Measurements from ENCODE around the gene OR5B21.

Gene OR5B21

DNA sequence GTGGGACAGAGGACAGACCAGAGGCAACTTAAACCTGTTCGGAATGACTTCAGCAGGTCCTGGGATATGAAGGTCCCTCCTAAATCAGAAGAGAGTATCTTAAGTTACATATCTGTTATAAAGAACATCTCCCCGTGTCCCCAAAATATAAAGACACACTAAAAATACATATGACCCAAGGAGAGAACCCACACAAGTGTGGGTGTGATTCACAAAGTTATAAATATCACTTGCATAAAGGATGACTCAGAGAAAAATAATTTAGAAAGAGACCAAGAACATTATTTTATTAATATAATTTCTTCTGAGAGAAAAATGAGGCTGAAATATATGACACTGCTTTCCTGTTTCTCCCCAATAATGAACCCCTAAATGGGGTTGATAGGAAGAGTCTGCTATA lies 14.2 kb downstream of the OR5B21 start:
- no peak for DNase-seq (ENCODE audit: low read depth)

DNA sequence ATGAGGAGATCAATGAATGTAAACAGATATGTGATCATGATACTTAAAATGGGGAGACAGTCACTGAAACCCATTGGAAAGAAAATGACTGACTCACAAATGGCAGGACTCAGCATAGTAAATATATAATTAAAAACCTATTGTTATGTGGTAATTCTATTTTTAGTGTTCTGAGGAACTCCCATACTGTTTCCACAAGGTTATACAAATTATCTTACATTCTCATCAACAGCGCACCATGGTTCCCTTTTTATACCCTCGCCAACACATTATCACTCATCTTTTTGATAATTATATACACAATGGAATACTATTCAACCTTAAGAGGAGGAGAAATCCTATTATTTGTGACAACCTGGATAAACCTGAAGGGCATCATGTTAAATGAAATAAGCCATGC lies 17.1 kb downstream of the OR5B21 start:
- no peak for DNase-seq (ENCODE audit: low read depth)

- no peak for DNase-seq (ENCODE audit: low read depth)
These were observed 20.7 kb downstream of the OR5B21 start for GRCh38 chr11:58487170-58487569.

- no peak for DNase-seq (ENCODE audit: low read depth)
These were observed 21.9 kb downstream of the OR5B21 start for GRCh38 chr11:58485961-58486360.

- DNase-seq (ENCODE audit: low read depth): no peak
These were observed 36.0 kb downstream of the OR5B21 start for GRCh38 chr11:58471892-58472291.

GRCh38 chr11:58466293-58466692 lies 41.6 kb downstream of the OR5B21 start:
- no peak for DNase-seq (ENCODE audit: low read depth)

GRCh38 chr11:58465690-58466089 lies 42.2 kb downstream of the OR5B21 start:
- no peak for DNase-seq (ENCODE audit: low read depth)

Data from T follicular helper cell (primary cell).